Measurements from ENCODE around the gene ENOSF1.
"Not testable (repeated sequence)": the region's sequence is repeated elsewhere in the genome, so short reads cannot be mapped to it uniquely, and the experiment has no call there.

DNA sequence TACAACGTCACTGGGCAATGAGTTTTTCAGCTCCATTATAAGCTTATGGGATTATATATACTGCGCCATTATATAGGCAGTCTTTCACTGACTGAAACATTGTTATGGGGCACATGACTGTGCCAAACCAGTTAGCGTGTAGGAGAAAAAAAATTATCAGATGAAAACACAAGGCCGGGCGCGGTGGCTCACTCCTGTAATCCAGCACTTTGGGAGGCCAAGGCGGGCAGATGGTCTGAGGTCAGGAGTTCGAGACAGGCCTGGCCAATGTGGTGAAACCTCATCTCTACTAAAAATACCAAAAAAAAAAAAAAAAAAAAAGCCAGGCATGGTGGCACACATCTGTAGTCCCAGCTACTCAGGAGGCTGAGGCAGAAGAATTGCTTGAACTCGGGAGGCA is 30.0 kb downstream of the ENOSF1 start:
- TF ChIP-seq EZH2 (IDR thresholded peaks at IDR 0.05; ENCODE audit: borderline replicate concordance, insufficient read depth, low read depth, low read length, poor library complexity, severe bottlenecking), result not testable (repeated sequence)
- TF ChIP-seq, protein P1, sequence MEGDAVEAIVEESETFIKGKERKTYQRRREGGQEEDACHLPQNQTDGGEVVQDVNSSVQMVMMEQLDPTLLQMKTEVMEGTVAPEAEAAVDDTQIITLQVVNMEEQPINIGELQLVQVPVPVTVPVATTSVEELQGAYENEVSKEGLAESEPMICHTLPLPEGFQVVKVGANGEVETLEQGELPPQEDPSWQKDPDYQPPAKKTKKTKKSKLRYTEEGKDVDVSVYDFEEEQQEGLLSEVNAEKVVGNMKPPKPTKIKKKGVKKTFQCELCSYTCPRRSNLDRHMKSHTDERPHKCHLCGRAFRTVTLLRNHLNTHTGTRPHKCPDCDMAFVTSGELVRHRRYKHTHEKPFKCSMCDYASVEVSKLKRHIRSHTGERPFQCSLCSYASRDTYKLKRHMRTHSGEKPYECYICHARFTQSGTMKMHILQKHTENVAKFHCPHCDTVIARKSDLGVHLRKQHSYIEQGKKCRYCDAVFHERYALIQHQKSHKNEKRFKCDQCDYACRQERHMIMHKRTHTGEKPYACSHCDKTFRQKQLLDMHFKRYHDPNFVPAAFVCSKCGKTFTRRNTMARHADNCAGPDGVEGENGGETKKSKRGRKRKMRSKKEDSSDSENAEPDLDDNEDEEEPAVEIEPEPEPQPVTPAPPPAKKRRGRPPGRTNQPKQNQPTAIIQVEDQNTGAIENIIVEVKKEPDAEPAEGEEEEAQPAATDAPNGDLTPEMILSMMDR (IDR thresholded peaks at IDR 0.05), result not testable (repeated sequence)
